ENCODE data around the gene SHTN1.

SHTN1 gene

GRCh38 chr10:116917481-116917880 is 87.5 kb downstream of the SHTN1 start:
- DNase-seq (ENCODE audit: low spot score): no peak

DNA sequence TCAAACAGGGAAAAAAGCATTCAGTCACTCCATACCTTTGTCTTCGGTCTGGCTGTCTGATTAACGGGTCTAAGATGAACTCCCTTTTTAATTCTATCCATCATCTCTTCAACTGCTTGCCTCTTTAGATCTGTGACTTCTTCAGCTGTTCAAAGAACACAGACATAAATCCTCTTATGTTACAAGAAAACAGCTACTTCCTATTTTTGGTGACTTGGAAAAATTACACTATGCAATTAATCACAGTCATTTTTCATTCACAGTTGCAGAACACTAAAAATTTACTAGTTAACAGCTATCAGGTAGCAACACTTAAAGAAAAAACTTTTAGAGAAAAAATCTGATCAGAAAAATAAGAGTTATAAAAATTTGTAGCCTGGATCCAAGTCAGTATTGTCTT is 89.6 kb downstream of the SHTN1 start:
- no peak for DNase-seq (ENCODE audit: low spot score)

GRCh38 chr10:116913695-116914094 is 91.3 kb downstream of the SHTN1 start:
- DNase-seq (ENCODE audit: low spot score): no peak

GRCh38 chr10:116912162-116912561 is 92.8 kb downstream of the SHTN1 start:
- DNase-seq (ENCODE audit: low spot score): no peak

DNA sequence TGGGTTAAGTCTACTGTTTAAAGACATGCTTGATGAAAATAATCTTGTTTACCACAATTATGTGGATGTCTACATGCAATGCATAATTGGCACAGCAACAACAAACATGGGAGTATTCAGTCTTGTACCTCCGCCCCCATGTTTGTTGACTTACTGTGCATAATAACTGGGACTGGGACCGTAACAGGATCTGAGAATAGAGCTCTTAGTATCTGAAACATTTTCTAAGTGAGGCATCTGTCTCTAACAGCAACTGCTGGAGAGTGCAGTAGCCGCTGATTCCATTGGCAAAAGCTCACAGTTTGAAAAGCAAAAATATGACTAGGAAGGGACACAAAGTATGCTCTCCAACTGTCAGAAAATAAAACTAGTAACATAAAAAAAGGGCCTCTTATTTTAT is 94.1 kb downstream of the SHTN1 start:
- DNase-seq (ENCODE audit: low spot score): no peak

GRCh38 chr10:116909307-116909706 is 95.7 kb downstream of the SHTN1 start:
- DNase-seq (ENCODE audit: low spot score): no peak

- no peak for DNase-seq (ENCODE audit: low spot score)
These were observed 97.6 kb downstream of the SHTN1 start for GRCh38 chr10:116907245-116907987.

- DNase-seq (ENCODE audit: low spot score): no peak
These were observed 99.2 kb downstream of the SHTN1 start for GRCh38 chr10:116905845-116906210.

DNA sequence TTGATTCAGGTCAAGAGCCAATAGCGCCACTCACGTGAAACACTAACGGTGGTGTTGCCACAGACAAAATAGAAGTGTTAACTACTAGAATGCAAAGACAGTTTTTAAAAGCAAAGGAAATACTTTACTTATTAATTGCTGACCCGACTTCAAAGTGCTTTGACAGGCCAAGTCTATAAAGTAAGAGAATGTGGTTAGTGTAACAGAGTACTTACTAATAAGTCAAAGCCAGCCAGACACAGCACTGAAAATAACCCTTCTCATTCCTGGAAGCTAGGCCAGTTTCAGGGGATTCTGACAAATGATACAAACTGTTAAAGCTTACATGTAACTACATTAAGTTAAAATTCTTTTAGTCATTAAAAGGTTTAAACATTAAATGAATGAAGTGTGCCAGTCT is 105.4 kb downstream of the SHTN1 start:
- no peak for DNase-seq (ENCODE audit: low spot score)

DNA sequence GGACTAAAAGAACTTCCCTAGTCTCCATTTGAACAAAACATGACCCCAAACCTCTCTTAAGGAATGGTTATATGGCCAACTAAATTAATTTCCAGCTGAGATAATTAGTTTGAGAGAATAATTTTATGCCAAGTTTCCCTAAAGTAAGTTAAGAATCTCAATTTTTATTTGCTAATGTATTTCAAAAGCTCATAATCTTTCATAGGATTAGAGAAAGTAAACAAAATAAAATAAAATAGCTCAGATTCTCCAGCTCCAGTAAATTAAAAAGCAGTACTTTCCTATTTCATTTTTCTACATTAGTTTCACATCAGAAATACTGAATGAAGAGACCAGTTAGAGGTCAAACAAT is 111.3 kb downstream of the SHTN1 start:
- DNase-seq (ENCODE audit: low spot score): no peak

- DNase-seq (ENCODE audit: low spot score): no peak
These were observed 111.9 kb downstream of the SHTN1 start for GRCh38 chr10:116892907-116893685.

- peak; percentile 64 for DNase-seq (ENCODE audit: low spot score)
These were observed 113.8 kb downstream of the SHTN1 start for GRCh38 chr10:116891208-116891607.

- no peak for DNase-seq (ENCODE audit: low spot score)
These were observed 115.9 kb downstream of the SHTN1 start for GRCh38 chr10:116889066-116889465.

- DNase-seq (ENCODE audit: low spot score): peak; percentile 51
These were observed 116.5 kb downstream of the SHTN1 start for GRCh38 chr10:116888380-116889055.

DNA sequence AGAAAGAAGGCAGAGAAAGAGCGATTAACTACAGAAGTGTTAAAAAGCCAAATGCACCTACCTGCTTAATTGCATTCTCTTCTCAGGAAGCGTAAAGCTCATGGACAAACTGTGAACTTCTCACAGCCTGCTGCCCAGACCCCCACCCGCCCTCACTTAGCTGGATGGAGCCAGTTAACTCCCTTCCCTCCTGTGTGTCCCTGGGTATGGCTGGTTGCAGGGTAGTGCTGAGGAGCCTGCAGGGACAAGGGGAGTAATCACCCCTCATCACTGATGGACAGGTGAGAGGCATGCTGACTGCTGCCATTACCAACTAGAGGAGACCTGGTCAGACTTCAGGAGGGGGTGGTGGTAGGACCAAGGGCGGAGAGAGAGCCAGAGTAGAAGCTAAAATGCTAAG is 118.2 kb downstream of the SHTN1 start:
- DNase-seq (ENCODE audit: low spot score): no peak

DNA sequence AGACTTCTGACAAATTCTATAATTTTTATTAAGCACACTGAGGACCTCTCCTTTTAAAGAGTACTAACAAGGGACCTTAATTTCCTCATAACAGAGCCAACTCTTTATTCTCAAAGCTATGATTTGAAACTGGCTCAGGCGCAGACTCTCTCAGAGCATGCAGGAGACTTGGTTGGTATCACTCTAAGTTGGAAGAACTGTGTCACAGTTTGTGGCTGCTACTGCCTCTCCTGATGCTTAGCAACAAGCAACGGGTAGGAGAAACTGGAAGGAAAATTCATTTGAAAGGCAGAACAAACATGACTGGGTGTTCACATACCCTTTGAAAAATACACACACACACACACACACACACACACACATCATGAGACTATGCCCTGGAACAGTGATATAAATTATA is 122.3 kb downstream of the SHTN1 start:
- no peak for DNase-seq (ENCODE audit: low spot score)

GRCh38 chr10:116880716-116881482 is 124.1 kb downstream of the SHTN1 start:
- DNase-seq (ENCODE audit: low spot score): no peak

GRCh38 chr10:116879817-116880216 is 125.2 kb downstream of the SHTN1 start:
- no peak for DNase-seq (ENCODE audit: low spot score)

DNA sequence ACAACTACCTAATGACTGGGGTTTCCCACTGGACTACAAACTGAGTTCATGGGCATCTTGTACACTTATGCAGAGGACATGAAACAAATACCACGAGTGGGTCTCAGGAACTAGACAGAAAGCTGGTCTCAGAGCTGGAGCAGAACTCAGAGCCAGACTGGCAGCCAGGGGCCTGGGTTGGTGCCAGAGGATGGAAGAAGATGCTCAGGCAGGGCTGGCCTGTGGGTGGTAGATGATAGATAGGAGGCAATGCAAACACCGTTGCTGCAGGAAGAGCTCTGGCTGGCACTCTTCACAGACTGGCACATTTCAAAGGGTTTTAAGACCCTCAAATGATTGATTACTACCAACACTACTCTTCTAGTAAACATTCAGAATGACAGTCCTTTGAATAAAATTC is 126.9 kb downstream of the SHTN1 start:
- DNase-seq (ENCODE audit: low spot score): no peak

GRCh38 chr10:116877391-116877790 is 127.6 kb downstream of the SHTN1 start:
- DNase-seq (ENCODE audit: low spot score): no peak

GRCh38 chr10:116875897-116876296 is 129.1 kb downstream of the SHTN1 start:
- DNase-seq (ENCODE audit: low spot score): no peak

GRCh38 chr10:116873134-116873533 is 131.9 kb downstream of the SHTN1 start:
- no peak for DNase-seq (ENCODE audit: low spot score)
